HepG2 (cell line): ENCODE data around the gene MAGI1. TPM values are rescaled to one million over a fixed set of nuclear protein-coding genes. Genes with fewer than 3 reads are reported as not detected.

ENCODE experiments used
- ATAC-seq: fragments of 200-7000 bp; cut with Tn5 transposase; 3 replicates; pipeline ENCODE4 v1.9.1; 2020; ENCODE audit warnings: mild to moderate bottlenecking, moderate library complexity
- BruUV-seq: library from RNA; stranded (reverse); fragments of 400-500 nt; replicated peaks from 2 replicates; lab custom pipeline; 2021; lab: Mats Ljungman, UMichigan
- CTCF ChIA-PET: fragments of 300-600 bp; formaldehyde crosslinking; extraction: SDS; loops from one replicate; lab custom pipeline; 2021; ENCODE audit warnings: low total read pairs, inconsistent platforms, low intra/inter-chr PET ratio; lab: Yijun Ruan, JAX
- POLR2A ChIA-PET: fragments of 350-600 bp; sonication (Branson Sonifier 250); formaldehyde crosslinking; loops from one replicate; lab custom pipeline; 2020; ENCODE audit warnings: antibody characterized with exemption, inconsistent platforms; lab: Yijun Ruan, JAX
- DNase-seq: peaks from one replicate; pipeline ENCODE4 v3.0.0-alpha.2; 2015; ENCODE audit warnings: low spot score
- FAIRE-seq: peaks from 3 replicates; lab custom pipeline; 2011; peaks lifted over from hg19 to GRCh38; lab: Jason Lieb, UNC
- H2AFZ ChIP-seq: one replicate; pipeline ENCODE4 v1.6.1; 2011; ENCODE audit warnings: low read length, inconsistent platforms
- H3K27ac ChIP-seq: fragments of 300-600 bp; 3 replicates; pipeline ENCODE4 v1.8.0; 2011; ENCODE audit warnings: mixed run types, mild to moderate bottlenecking, mixed read lengths, low read length, inconsistent platforms; ENCODE audit not compliant: insufficient read depth; ENCODE audit errors: extremely low read length
- H3K27me3 ChIP-seq, 2 experiments: fragments of 200-600 bp in 1 of 2; 2 replicates in 1 of 2; 3 replicates in 1 of 2; pipeline versions ENCODE4 v1.6.0 to v1.8.0; 2011; ENCODE audit warnings: low read length in 2 of 2, mild to moderate bottlenecking in 2 of 2, moderate library complexity in 2 of 2, inconsistent platforms in 1 of 2; ENCODE audit not compliant: insufficient read depth in 2 of 2, control insufficient read depth in 1 of 2
- H3K36me3 ChIP-seq, 2 experiments: fragments of 200-600 bp in 1 of 2; replicated peaks in 1 of 2; 2 replicates in 1 of 2; 3 replicates in 1 of 2; pipeline versions ENCODE4 v1.5.1 to v1.8.0; 2011; ENCODE audit warnings: low read length in 2 of 2, inconsistent platforms in 1 of 2; ENCODE audit not compliant: insufficient read depth in 2 of 2, control insufficient read depth in 1 of 2
- H3K4me1 ChIP-seq: 2 replicates; pipeline ENCODE4 v1.5.1; 2012; ENCODE audit warnings: low read length, inconsistent platforms; ENCODE audit not compliant: insufficient read depth
- H3K4me2 ChIP-seq: 2 replicates; pipeline ENCODE4 v1.6.0; 2011; ENCODE audit warnings: low read depth, low read length, inconsistent platforms
- H3K4me3 ChIP-seq, 3 experiments: fragments of 200-600 bp in 1 of 3; sonication (generic), shearing (Covaris generic) in 1 of 3; replicated peaks in 1 of 3; 2 replicates each; pipeline ENCODE4 v1.5.1; 2011 to 2016; ENCODE audit warnings: low read length in 3 of 3, inconsistent platforms in 2 of 3, low read depth in 2 of 3, mild to moderate bottlenecking in 2 of 3, control low read depth in 1 of 3, mixed read lengths in 1 of 3; ENCODE audit not compliant: insufficient read depth in 1 of 3
- H3K79me2 ChIP-seq: one replicate; pipeline ENCODE4 v1.6.1; 2011; ENCODE audit warnings: low read length, inconsistent platforms; ENCODE audit not compliant: insufficient read depth
- H3K9ac ChIP-seq: 2 replicates; pipeline ENCODE4 v1.6.0; 2011; ENCODE audit warnings: mild to moderate bottlenecking, low read depth, low read length, inconsistent platforms; ENCODE audit not compliant: insufficient read depth
- H3K9me3 ChIP-seq: 2 replicates; pipeline ENCODE4 v1.5.1; 2012; ENCODE audit warnings: mild to moderate bottlenecking, low read length
- H4K20me1 ChIP-seq: 2 replicates; pipeline ENCODE4 v1.6.0; 2011; ENCODE audit warnings: inconsistent platforms, mild to moderate bottlenecking, low read length, moderate library complexity; ENCODE audit not compliant: insufficient read depth
- CEBPB ChIP-seq: IDR thresholded peaks from 2 replicates; pipeline ENCODE4 v1.6.1; 2011; ENCODE audit warnings: low read depth, low read length, improper control_type of control experiment, borderline replicate concordance
- MAFK ChIP-seq, 2 experiments: IDR thresholded peaks in 1 of 2; conservative IDR thresholded peaks in 1 of 2; 2 replicates each; pipeline ENCODE4 v1.6.1; 2011; ENCODE audit warnings: improper control_type of control experiment in 2 of 2, low read length in 2 of 2
- NFYC ChIP-seq: IDR thresholded peaks from 2 replicates; pipeline ENCODE4 v1.6.1; 2016; ENCODE audit warnings: missing genetic modification reagents, missing compliant biosample characterization
- PHF20 ChIP-seq: sonication (generic); formaldehyde crosslinking; IDR thresholded peaks from 2 replicates; pipeline ENCODE4 v1.5.0; 2020; ENCODE audit warnings: mild to moderate bottlenecking, missing genetic modification reagents
- PRMT3 ChIP-seq: sonication (generic); formaldehyde crosslinking; IDR thresholded peaks from 2 replicates; pipeline ENCODE4 v1.8.1; 2022; ENCODE audit warnings: low read depth, mild to moderate bottlenecking, moderate library complexity, missing genetic modification reagents, borderline replicate concordance
- SOX5 ChIP-seq: IDR thresholded peaks from 2 replicates; pipeline ENCODE4 v1.6.1; 2016; ENCODE audit warnings: borderline replicate concordance
- ZNF337 ChIP-seq: sonication (generic); formaldehyde crosslinking; IDR thresholded peaks from 2 replicates; pipeline ENCODE4 v1.5.1; 2020; ENCODE audit warnings: missing genetic modification reagents, low read depth, mild to moderate bottlenecking, borderline replicate concordance
- ZNF556 ChIP-seq: sonication (generic); formaldehyde crosslinking; IDR thresholded peaks from 2 replicates; pipeline ENCODE4 v1.4.0; 2020; ENCODE audit warnings: mild to moderate bottlenecking, missing genetic modification reagents, borderline replicate concordance
- ZNF605 ChIP-seq: sonication (generic); formaldehyde crosslinking; IDR thresholded peaks from 2 replicates; pipeline ENCODE4 v1.8.0; 2022; ENCODE audit warnings: mild to moderate bottlenecking, missing genetic modification reagents
- ZNF7 ChIP-seq: IDR thresholded peaks from 2 replicates; pipeline ENCODE4 v1.6.1; 2016; ENCODE audit warnings: missing biosample characterization, missing genetic modification reagents
- whole genome bisulfite sequencing: methylation state at CpG from one replicate; pipeline ENCODE4 v1.1.6; 2017; ENCODE audit warnings: low lambda C conversion rate; 5-methylcytosine and 5-hydroxymethylcytosine counted together
- in situ Hi-C: cut with HindIII; loops from 2 replicates; pipeline ENCODE4 v1.10.0; 2017; ENCODE audit warnings: low pct_unique_long_range_greater_than_20kb; ENCODE audit not compliant: extremely low pct_ligation_motif_present
- intact Hi-C: fragments of 100-400 bp; cut with micrococcal nuclease; formaldehyde crosslinking; loops from one replicate; pipeline ENCODE4 v1.10.0; 2022; ENCODE audit not compliant: unreplicated experiment
- polyA plus RNA-seq, 8 experiments: library from polyadenylated mRNA; depleted of rRNA in 3 of 8; stranded (reverse) in 7 of 8; unstranded in 1 of 8; fragments of >200 nt; fragmentation: Illumina TruSeq in 4 of 8; extraction: Trizol in 4 of 8; gene quantifications; 2 replicates each; pipeline versions ENCODE4 v1.2.1 to v1.2.3, GENCODE V29; 2011 to 2016; ENCODE audit warnings: low read depth in 4 of 8, missing spikeins in 1 of 8, mixed read lengths in 1 of 8; ENCODE audit not compliant: insufficient read depth in 1 of 8
- total RNA-seq, 5 experiments: library from RNA; depleted of rRNA; stranded (reverse); fragments of >200 nt; fragmentation: Illumina TruSeq; extraction: Trizol; gene quantifications; 2 replicates each; pipeline ENCODE4 v1.2.3, GENCODE V29; 2016; ENCODE audit warnings: low read depth in 1 of 5
- TF ChIP-seq, protein P1 (sequence below): sonication (generic); formaldehyde crosslinking; IDR thresholded peaks from 2 replicates; pipeline ENCODE4 v1.5.1; 2020; ENCODE audit warnings: missing genetic modification reagents, mild to moderate bottlenecking, borderline replicate concordance
- TF ChIP-seq, protein P2 (sequence below): sonication (generic); formaldehyde crosslinking; IDR thresholded peaks from 2 replicates; pipeline ENCODE4 v1.4.0; 2020; ENCODE audit warnings: missing genetic modification reagents, mild to moderate bottlenecking, borderline replicate concordance

Gene MAGI1
- total and polyA plus RNA-seq, 2 of the 13 experiments (the other 11 are each of a cell fraction or from before 2014, with no cell fraction given) = 22.2 to 26.0 TPM

DNA sequence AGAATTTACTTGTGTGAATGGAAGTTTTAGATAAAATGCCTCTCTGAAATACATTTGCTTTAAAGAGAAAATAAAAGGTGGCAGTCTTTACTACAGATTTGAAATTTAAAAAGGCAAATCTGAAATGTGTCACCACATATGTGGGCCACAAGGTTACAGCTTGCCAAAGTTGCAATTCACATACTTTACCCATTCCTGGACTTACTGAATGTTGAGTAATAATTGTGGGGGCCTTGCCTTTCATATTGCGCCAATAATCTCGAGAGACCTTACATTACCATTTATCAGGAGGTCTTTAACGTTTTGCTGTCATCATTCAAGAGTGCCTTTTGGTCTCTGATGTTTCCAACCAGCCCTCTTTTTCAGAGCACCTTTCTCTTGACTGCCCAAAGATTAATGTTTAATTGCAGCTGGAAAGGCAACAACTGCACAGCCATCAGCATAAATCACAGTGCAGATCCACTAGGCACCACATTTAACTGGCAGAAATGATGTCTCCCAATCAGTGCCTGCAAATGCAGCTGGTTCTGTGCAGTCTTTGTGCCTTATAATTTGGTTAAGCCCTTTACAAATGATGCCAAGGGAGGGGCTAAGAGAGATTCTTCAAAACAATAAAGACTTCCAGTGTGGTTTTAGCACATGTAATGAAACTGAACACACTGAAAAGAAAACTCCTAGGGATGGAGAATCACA is 206.8 kb downstream of the MAGI1 start:
- H3K4me2 ChIP-seq = no peak overlapping the region
- peaks cover 55% of the 10 kb centered on the region for H3K79me2 ChIP-seq
- no peaks in the 10 kb centered on the region for H3K9me3 ChIP-seq
- peak; percentile 66 for ATAC-seq
- no TSS peak for BruUV-seq
- TF ChIP-seq ZNF7 (CRISPR knock-in tag) (0 out of 2 replicates have a peak, but pooled peaks have one; percentile 36), PRMT3 (CRISPR knock-in tag) (no peak), ZNF556 (CRISPR knock-in tag) (no peak), PHF20 (CRISPR knock-in tag) (no peak), CEBPB (peak; percentile 75; the same call in 1 of the 2 replicates), SOX5 (CRISPR knock-in tag) (no peak), ZNF337 (CRISPR knock-in tag) (no peak), MAFK (conservative IDR thresholded peaks at IDR 0.05 in 1 of 2, IDR thresholded peaks at IDR 0.05 in 1 of 2; ENCODE audit: low read length in 2 of 2) (no peak), ZNF605 (CRISPR knock-in tag) (no peak), NFYC (CRISPR knock-in tag) (no peak)
- TF ChIP-seq, protein P1, sequence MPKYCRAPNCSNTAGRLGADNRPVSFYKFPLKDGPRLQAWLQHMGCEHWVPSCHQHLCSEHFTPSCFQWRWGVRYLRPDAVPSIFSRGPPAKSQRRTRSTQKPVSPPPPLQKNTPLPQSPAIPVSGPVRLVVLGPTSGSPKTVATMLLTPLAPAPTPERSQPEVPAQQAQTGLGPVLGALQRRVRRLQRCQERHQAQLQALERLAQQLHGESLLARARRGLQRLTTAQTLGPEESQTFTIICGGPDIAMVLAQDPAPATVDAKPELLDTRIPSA (CRISPR knock-in tag) = no peak
- TF ChIP-seq, protein P2, sequence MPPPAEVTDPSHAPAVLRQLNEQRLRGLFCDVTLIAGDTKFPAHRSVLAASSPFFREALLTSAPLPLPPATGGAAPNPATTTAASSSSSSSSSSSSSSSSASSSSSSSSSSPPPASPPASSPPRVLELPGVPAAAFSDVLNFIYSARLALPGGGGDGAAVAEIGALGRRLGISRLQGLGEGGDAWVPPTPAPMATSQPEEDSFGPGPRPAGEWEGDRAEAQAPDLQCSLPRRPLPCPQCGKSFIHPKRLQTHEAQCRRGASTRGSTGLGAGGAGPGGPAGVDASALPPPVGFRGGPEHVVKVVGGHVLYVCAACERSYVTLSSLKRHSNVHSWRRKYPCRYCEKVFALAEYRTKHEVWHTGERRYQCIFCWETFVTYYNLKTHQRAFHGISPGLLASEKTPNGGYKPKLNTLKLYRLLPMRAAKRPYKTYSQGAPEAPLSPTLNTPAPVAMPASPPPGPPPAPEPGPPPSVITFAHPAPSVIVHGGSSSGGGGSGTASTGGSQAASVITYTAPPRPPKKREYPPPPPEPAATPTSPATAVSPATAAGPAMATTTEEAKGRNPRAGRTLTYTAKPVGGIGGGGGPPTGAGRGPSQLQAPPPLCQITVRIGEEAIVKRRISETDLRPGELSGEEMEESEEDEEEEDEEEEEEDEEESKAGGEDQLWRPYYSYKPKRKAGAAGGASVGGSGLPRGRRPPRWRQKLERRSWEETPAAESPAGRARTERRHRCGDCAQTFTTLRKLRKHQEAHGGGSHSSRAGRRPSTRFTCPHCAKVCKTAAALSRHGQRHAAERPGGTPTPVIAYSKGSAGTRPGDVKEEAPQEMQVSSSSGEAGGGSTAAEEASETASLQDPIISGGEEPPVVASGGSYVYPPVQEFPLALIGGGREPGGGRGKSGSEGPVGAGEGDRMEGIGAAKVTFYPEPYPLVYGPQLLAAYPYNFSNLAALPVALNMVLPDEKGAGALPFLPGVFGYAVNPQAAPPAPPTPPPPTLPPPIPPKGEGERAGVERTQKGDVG (CRISPR knock-in tag) = no peak
- no peaks in the 10 kb centered on the region for H3K27me3 ChIP-seq
- WGBS = 61% methylated on average over 3 of the region's 3 CpGs
- in situ Hi-C loops = no loop called here
- FAIRE-seq = no peak
- peaks cover 32% of the 10 kb centered on the region for H3K4me1 ChIP-seq
- H3K4me3 ChIP-seq = no peak overlapping the region
- no peaks in the 10 kb centered on the region for H3K36me3 ChIP-seq
- POLR2A ChIA-PET = no interaction called here
- no peak overlapping the region for H2AFZ ChIP-seq
- no peak overlapping the region for H3K27ac ChIP-seq
- CTCF ChIA-PET = no interaction called here
- intact Hi-C loops = no loop called here
- peaks cover 27% of the 10 kb centered on the region for H4K20me1 ChIP-seq
- DNase-seq = peak; percentile 56
- H3K9ac ChIP-seq = no peak overlapping the region
